ENCODE measurements around the gene ZNF716.
"Not testable (repeated sequence)": the region's sequence is repeated elsewhere in the genome, so short reads cannot be mapped to it uniquely, and the experiment has no call there.

The ZNF716 gene

DNA sequence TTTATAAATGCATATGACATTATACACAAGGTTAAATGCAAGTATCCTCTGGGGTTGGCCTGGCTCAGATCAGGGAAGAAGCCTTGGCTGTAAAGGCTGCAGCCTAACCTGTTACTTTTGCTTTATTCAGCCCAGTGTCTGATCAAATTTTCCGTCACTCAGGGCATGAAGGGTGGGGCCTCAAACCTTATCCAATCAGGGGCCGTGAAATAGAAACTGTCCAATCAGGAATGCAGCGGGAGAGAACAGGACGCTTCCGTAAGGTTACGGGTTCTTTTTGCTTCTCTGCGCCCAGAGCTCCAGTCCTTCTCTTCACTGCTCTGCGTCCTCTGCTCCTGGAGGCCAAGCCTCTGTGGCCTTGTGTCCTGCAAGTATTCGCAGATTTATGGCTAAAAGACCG, at the start of gene ZNF716:
ZNF716 (plus strand) TSS at position 274 of the 400 bp plus-strand sequence; CDS start at position 386, 112 bp downstream.
- DNase-seq (ENCODE audit: low read depth): no peak

DNA sequence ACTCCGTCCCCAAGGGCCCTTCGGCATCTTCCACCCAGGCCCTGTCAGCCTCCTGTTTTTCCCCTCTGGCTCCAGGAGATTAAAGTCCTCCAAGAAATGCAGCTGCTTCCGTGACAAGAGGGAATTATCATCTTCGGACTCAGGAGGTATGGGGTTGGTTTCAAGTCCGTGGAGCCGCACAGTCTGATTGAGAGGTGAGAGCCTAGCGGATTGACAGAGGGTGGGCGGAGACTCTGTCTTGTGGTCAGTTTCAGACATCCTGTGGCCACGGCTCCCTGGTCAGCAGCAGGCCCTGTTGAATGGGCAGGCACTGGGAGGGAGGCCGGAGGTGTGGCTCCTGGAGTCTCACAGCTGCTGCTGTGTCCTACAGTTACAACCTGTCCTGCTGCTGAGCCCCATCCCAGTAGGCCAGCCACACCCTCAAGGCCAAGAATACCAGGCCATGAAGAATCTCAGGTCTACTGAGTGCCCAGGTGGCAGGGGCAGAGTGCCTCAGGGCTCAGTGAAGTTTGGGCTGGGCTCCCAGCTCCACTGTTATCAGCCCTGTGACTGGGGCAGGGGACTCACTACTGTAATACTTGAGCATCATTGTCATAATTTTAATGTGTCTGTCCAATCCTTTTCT, 49.3 kb upstream of the ZNF716 start:
- no peak for DNase-seq (ENCODE audit: low read depth)

DNA sequence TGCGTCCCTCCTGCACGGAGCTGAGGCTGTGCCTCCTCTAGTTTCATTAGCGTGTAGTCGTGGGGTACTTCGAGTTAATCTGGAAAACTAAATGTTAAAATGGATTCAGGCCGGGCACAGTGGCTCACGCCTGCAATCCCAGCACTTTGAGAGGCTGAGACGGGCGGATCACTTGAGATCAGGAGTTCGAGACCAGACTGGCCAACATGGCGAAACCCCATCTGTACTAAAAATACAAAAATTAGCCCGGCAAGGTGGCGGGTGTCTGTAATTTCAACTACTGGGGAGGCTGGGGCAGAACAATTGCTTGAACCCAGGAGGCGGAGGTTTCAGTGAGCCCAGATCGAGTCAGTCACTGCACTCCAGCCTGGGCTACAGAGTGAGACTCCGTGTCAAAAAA, 46.9 kb upstream of the ZNF716 start:
- DNase-seq (ENCODE audit: low read depth): not testable (repeated sequence)

DNA sequence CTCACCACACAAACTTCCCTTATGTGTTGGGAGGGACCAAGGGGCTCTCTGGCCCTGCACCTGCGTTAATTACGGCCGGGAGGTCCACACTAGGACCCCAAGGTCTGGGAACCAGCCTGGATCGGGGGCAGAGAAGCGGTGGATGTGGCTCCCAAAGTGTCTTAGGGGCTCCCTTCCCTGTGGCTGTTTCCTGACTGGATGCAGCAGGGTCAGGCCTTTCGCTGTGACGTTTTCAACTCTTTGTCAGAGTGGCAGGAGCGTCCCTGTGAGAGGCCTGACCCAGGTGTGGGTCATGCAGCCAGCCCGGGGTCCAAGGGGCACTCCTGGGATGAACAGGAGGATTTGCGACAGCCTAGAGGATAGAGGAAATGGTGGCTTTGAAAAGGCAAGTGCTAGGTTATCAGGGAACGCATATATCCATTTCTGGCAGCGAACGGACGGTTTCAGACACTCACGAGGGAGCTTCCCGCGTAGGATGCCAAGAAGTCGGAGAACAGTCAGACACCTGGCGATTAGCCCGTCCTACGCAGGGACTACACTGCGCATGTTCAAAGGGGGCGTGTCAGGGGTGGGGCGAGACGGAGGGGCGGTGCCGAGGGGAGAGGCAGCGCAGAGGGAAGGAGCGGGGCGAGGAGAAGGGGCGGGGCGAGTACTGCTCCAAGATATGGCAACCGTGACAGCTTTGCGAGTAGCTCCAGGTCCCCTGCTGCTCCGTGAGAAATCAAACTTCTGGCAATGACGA, 46.2 kb upstream of the ZNF716 start:
- DNase-seq (ENCODE audit: low read depth): no peak

DNA sequence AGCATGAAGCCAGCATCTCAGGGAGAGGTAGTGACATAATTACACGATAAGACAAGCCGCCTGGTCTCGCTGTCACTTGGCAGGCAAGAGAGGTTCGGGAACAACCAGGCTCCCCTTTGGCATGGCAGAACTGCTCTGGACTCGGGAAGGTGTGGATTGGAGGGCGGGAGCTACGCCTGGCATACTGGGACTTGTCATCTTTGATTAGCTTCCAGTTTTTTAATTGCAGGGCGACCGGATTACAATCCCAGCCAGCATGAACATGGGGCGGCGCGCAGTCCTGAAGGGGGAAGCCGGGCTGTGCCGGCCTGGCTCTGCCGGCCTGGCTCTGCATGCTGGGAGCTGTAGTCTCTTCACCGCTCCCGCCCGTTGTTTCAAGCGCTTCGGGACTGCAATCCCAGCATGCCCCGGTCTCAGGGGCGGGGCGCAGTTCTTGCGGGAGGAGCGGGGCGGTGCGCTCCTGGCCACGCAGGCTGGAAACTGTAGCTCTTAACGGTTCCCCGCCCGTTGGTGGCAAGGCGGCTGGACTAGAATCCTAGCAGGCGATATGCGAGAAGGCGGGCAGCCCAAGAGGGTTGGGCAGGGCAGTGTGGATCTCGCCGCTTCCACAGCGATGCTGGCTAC, 45.5 kb upstream of the ZNF716 start:
- DNase-seq (ENCODE audit: low read depth): no peak

DNA sequence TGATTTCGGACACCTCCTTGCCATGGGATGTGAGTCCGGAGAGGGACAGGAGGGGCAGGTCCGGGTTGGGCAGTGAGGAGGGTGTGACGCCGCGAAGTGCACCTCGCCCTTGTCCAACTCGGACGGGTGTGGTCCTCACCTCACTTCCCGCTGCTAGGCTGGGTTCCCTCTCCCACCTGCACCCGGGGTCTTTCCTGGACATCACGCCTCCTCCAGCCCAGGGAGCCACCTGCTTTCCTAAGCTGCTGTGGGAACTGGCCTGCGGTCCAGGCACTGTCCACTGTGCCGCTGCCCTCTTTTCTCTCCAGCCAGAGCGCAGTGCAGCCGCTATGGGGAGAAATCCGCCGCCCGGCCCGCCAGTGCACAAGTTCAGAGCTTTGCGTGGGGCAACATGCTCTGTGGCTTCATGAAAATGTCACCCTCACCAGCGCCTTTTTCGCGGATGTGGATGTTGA, 45.0 kb upstream of the ZNF716 start:
- no peak for DNase-seq (ENCODE audit: low read depth)

DNA sequence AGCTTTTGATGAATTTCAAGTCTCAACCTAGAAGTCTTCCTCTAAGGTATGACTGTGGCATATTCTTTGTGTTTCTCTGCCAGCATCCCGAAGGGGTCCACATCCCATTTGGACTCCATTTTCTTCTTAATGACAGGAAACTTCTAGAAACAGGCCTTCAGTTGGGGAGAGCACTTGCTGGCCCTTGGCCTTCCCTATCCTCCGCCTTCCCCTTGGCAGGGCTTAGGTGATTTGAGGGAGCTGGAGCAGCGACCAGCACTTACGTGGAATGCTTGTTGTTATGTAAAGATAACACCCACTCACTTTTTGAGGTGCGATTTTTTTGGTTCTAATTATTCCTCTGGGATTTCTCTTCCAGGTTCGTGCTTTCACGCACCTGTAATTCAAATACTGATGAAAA, 42.9 kb upstream of the ZNF716 start:
- DNase-seq (ENCODE audit: low read depth): no peak

DNA sequence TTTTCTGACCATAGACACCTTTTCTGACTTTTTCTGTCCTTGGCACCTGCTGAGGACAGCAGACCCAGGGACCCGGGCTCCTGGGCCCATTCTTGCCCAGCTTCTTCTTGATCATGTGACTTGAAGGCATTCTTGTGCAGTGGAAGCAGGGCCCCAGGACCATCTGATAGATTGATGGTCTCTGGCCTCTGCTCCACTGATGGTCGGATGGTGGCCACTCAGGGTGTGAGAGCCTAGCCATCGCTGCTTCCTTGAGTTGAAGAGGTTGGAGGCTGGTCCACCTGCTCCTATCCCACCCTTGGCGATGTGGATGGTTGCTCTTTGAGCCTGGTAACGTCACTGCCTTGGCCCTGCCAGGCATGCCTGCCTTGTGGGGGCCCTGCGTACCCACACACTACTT, 37.8 kb upstream of the ZNF716 start:
- no peak for DNase-seq (ENCODE audit: low read depth)

DNA sequence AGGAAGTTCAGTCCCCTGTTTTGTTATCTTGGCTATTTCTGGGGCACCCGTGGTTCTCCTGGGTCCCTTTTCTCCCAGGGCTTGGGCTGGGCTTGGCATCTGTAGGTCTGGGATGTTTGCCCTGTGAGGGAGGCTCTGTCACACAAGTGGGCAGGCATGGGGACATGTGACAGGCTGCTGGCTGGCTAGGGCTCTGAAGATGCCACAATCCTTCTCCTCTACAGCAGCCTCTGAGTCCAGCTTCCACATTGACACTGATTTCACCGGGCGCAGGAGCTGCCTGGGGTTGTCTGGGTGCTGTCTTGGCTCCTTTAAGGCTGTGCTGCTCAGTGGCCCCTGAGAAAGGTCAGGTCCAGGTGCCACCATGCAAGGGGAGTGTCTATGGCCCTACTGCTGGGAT, 37.4 kb upstream of the ZNF716 start:
- DNase-seq (ENCODE audit: low read depth): no peak

DNA sequence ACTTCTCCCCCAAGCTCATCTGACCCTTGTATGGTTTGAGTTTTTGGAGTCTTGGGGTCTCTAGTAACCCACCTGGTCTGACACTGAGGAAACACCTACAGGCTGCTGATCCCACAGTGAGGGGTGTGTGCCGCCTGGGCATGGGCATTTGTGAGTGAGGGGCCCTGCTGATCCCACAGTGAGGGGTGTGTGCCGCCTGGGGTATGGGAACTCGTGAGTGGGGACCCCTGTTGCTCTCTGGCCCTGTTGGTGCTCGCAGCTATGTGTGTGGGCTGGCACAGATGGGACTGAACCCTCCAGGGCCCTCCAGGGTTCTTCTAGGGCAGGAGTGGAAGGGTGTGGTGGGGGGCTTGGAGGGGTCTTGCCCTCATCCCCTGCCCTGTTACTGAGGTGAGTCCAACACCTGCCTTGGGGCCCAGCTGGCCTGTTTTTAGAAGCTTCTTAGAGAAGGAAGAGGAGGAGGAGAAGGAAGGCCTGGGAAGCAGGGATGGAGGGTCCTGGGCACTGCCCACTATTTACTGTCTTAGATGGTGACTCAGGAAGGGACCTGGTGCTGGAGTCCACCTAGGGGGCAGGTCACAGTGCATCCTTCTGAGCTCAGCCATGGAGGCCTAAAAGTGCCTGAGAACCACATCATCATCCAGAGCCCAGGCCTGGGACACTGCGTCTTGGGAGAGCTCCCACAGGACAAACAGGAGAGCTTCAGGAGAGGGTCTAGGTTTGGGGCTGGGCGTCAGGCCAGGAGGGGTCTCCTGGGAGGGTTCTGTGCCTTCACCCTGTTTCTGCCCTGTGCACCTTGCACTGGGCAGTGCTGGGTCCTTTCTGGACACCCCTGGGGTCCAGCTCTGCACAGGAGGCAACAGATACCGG, 36.2 kb upstream of the ZNF716 start:
- DNase-seq (ENCODE audit: low read depth): no peak

DNA sequence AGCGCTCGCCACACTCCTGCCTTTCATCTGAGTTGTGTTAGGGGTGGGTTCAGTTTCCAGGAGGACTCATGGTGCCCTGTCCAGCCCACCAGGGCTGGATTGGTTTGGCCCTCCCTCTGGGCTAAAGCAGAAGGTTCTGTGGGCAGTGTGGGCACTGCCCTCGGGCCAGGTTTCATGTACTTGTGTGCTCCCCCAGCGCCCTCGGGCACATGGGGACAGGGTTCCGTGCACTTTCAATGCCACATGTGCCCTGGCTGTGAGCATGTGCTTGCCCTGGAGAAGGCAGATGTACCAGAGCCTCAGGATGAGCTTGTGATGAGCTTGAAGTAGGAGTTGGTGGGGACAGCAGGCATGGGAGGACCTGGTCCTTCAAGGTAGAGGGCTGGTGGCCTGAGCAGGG, 35.6 kb upstream of the ZNF716 start:
- no peak for DNase-seq (ENCODE audit: low read depth)

DNA sequence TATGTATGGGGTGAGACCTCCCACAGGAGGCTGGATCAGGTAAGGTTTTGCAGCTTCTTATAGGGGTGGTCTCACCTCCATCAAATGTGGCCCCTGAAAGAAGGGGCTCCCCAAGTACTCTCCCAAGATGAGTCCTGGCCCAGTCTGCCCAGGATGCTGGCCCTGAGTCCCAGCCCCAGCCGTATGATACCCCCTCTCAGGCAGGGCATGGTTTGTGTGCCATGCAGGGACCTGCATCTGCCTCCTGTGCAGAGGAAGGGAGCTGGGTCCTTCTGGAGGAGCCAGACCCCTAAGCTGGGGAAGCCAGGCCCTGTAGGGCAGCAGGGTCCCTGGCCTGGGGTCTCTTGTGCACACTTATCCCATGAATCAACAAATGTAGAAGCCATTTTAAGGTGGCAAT, 35.1 kb upstream of the ZNF716 start:
- DNase-seq (ENCODE audit: low read depth): no peak

DNA sequence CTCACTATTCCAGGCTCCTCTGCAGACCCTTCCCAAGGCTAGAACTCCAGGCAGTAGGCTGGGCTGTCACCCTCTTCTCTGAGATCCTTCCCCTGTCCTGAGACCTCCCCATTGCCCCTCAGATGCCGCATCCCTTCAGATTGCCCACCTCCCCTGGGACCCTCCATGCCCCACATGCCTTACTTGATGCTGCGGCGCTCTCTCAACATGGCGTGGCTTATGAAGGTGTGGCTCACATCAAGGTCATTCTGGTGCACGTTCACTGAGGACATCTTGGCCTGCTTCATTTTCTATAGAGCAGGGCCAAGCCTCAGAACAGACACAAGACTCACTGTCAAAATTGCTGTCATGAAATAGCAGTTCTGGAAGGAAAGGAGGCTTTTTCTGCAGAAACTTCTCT, 34.7 kb upstream of the ZNF716 start:
- no peak for DNase-seq (ENCODE audit: low read depth)

DNA sequence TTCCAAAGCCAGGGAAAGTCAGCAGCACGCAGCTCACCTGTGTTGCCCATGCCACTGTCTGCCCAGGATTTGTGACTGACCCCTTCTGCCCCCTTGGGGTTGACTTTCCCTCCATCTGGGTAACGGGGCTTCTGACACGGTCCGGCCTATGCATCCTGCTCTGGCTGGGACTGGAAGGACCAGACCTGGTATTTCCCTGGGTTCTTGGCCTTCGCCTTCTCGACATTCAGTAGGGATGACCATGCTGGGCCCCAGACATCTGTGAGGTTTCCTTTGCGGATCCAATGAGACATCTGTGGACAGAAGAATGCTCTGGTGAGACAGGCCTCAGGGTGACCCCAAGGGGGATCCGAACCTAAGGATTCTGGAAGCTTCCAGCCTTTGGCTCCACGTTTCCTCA, 34.2 kb upstream of the ZNF716 start:
- DNase-seq (ENCODE audit: low read depth): no peak

DNA sequence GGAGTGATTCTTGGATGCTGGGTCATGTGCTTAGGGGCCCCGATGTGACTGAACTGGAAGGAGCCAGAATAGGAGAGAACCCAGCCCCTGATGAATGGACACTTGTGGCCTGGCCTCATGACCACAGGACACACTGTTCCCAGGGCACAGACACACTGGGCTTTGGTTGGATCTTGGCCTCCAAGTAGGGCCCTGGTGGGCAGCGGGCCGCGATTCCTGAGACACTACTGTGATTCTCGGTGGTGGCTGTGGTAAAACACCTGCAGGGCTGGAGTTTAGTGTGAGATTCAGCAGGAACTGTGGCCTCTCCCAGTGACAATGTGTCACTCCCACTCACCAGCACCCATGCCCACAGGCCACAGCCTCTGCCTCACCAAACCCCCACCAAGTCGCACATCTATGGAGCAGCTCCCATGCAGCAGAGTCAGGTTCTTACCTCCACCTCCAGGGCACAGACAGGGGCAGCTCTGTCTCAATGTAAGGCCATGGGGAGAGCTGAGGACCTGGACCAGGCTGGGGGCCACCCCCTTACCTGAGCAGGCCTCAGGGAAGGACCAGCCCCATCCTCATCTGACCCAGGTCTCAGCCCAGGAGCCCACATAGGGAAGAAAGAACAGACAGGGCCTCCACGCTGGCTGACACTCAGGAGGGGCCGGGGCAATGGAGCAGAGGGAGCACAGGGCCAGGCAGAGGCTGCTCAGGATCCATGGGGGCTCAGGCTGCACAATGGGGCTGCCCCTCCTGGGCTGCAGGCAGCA, 33.2 kb upstream of the ZNF716 start:
- no peak for DNase-seq (ENCODE audit: low read depth)

DNA sequence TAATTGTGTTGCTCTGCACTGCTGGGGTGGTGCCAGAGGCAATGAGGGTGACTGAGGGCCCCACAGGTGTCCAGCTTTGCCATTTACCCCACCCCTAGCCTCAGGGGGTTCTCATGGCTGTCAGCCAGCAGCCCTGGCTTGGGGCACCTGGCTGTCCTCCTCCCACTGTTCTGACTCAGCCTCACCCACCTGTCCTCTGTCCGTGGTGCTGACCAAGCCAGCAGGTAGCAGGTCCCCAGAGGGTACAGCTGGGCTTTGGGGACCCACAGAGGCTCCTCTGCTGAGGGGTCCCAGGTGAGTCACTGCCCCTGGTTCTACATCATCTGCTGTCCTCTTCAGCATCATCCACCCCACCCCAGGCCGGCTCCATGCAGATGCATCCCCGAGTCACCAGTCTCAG, 32.2 kb upstream of the ZNF716 start:
- DNase-seq (ENCODE audit: low read depth): no peak

DNA sequence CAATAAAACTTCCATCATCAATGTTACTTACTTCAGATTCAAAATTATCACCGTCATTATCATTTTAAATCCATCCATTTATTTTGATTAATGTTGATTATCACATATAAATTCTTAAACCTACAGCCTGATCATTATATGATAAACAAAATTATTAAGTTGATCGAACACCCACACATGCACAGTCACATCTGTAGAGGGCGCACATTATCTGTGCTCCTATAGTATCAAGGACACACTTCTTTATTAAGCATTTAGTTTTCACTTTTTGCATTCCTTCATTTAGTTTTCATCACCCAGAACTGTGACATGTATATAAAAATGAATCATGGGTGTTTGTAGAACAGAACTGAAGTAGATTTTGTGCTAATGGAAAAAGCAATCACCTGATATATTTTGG, 26.2 kb upstream of the ZNF716 start:
- DNase-seq (ENCODE audit: low read depth): no peak

DNA sequence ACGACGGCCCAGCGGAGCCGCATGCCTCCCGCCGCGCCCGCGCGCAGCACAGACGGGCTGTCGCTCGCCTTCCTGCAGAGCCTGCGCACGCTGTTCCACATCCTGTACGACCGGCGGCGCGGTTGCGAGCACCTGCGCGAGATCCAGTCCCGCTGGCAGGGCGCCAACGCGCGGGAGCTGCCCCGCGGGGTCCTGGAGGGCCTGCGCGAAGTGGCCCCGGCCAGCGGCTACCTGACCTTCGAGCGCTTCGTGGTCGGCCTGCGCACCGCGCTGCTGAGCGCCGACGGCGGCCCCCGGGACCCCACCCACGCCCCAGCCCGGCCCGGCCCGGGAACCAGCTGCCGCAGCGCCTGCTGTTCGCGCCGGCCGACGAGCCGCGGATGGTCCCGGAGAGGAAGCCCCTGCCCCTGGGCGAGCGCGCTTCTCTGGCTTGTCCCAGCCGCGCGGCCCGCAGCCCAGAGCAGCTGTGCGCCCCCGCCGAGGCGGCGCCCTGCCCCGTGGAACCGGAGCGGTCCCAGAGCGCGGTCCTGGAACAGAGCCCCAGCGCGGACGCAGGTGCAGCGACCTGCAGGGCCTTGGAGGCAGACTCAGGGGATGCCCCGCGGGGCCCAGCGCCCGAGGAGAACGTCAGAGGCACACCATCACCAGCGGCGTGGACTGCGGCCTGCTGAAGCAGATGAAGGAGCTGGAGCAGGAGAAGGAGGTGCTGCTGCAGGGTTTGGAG, 25.3 kb upstream of the ZNF716 start:
- DNase-seq (ENCODE audit: low read depth): no peak

DNA sequence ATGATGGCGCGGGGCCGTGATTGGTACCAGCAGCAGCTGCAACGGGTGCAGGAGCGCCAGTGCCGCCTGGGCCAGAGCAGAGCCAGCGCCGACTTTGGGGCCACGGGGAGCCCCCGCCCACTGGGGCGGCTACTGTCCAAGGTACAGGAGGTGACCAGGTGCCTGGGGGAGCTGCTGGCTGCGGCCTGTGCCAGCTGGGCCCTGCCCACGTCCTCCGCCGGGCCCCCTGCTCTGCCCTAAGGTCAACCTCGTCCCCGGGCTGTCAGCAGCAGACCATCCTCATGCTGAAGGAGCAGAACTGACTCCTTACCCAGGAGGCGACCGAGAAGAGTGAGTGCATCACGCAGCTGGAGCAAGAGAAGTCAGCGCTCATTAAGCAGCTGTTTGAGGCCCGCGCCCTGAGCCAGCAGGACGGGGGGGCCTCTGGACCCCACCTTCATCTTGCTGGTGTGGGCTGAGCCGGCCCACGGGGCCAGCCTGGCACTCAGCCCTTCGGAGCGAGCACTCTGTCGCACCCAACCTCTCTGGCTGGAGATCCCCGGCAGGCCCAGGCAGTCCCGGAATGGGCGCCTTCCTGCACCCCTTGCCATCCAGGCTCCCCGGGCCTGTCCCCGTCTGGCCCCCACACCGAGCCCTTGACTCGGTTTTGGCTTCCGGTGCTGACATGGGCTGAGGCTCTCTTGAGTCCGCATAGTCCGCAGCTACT, 24.6 kb upstream of the ZNF716 start:
- no peak for DNase-seq (ENCODE audit: low read depth)

DNA sequence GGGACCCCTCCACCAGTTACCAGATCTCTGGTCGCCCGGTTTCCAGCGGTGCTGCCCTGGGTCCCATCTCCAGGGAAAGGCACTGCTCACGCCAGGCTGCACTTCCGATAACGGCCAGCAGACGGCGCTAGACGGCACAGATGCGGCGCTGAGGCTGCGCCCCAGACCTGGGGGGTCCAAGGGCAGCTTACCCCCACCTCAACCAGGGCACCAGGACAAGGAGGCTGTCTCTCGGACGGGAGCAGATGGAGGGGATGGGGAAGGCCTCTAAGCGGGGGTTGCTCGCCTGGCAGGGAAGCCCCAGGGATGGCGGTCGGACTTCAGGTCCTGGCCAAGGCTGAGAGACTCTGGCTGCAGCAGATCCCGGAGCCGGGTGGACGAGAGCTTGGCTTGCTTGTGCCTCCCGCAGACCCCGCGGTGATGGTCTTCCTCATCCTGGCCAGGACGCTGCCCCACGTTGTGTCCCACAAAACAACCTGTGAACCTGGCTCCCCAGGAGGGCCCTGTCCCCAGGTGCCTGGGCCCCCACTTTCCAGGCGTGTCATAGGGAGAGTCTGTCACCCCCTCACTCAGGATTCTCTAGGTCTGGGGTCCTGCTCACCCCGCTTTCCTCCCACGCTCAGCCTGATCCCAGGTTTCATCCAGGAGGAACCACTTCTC, 23.9 kb upstream of the ZNF716 start:
- DNase-seq (ENCODE audit: low read depth): no peak
